ENCODE data around the gene OR8D2.
"Not testable (repeated sequence)": the region's sequence is repeated elsewhere in the genome, so short reads cannot be mapped to it uniquely, and the experiment has no call there.

OR8D2 gene

DNA sequence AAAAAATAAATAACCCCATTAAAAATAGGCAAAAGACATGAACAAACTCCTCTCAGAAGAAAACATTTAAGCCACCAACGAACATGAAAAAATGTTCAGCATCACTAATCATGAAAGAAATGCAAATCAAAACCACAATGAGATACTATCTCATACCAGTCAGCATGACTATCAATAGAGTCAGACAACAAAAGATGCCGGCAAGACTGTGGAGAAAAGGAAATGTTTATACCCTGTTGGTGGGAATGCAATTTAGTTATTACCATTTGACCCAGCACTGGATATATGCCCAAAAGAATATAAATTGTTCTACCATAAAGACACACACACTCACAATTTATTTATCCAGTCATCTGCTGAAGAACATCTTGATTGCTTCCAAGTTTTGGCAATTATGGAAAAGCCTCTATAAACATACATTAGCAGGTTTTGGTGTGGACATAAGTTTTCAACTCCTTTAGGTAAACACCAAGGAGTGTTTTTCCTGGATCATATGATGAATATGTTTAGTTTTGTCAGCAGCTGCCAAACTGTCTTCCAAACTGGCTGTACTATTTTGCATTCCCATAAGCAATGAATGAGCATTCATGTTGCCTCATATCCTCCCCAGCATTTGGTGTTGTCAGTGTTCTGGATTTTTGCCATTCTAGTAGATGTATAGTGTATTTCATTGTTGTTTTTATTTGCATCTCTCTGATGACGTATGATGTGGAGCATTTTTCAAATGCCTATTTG is 34.2 kb downstream of the OR8D2 start:
- DNase-seq = no peak

DNA sequence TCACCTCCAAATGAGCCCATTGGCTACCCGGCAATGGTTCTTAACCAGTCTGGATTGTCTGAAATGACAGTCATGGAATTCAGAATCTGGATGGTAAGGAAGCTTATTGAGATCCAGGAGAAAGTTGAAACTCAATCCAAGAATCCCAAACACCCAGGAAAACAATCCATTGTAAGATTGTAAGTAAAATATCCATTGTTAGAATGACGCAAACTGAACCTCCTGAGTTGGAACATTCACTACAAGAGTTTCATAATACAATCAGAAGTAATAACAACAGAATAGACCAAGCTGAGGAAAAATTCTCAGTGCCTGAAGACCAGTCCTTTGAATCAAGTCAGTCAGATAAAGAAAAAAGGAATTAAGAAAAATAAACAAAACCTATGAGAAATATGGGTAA is 41.7 kb downstream of the OR8D2 start:
- no peak for DNase-seq

- DNase-seq = no peak
Measured at GRCh38 chr11:124277804-124278203, 42.2 kb downstream of the OR8D2 start.

GRCh38 chr11:124277207-124277606 is 42.8 kb downstream of the OR8D2 start:
- DNase-seq = no peak

DNA sequence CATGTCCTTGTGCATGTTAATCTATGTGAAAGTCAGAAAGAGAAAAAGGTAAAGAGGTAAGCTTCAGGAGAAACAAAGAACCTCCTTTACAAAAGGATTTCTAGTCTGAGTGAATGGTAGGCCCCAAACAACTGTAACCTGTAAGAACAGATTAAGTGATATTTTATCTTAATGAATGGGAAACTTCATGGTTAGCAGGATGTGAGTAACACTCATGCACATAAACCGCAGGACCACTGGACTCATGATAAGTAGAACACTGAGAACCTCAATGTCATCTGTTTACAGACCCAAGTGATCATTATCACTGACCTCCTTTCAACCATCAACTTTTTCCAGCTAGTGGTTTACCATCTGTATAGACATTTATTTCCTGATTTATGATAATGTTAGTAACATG is 43.9 kb downstream of the OR8D2 start:
- DNase-seq = no peak

DNA sequence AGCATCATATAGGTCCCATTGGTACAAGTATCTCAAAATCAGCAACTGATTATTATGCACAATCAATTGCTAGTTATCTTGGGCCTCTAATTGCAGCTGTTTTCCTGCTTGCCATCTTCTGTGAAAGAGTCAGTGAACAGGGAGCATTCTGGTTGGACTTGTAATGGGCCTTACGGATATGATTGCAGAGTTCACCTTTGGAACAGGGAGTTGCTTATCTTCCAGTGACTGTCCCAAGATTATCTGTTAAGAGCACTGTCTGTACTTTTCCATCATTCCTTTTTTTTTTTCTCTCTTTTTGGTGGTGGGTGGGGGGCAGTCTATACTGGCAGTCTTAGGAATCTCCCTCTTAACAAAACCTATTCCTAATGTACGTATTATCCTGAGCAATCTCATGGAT is 46.0 kb downstream of the OR8D2 start:
- DNase-seq = no peak

DNA sequence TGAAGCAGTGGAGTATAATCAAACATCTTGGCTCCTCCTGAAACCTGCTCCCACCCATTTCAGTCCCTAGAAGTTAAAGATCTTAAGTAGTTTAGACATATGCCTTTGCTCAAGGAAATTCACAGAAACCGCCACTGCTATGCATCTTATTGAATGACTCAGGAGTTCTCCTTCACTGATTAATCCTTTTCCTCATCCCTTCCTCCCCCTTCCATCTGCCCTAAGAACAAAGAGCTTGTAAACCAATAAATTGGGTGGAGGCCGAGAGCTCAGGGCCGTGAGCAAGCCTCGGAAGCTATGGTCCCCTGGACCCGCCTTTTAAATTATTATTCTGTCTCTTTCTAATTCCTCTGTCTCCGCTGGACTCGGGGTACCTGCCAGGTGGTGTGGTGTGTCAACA is 49.1 kb downstream of the OR8D2 start:
- not testable (repeated sequence) for DNase-seq
